Esophagus squamous epithelium (tissue), 4 donors: Measurements from ENCODE around the gene PLK5.

Experiments
- POLR2A ChIP-seq, 4 donors: fragments of 450-650 bp; IDR thresholded peaks; one replicate each; pipeline ENCODE4 v1.6.1; 2017; ENCODE audit warnings: antibody characterized with exemption in 4 of 4, mild to moderate bottlenecking in 4 of 4, moderate library complexity in 3 of 4
- TF ChIP-seq, protein P1 (sequence below), 6 experiments: fragments of 450-650 bp in 4 of 6; fragments of 200-600 bp in 2 of 6; sonication (generic) in 2 of 6; IDR thresholded peaks; one replicate each; pipeline ENCODE4 v1.5.1; 2016 to 2019; ENCODE audit warnings: antibody characterized with exemption in 6 of 6, mild to moderate bottlenecking in 4 of 6, moderate library complexity in 4 of 6

GRCh38 chr19:1478934-1479707 is 44.8 kb upstream of the PLK5 start, which contains the start of gene C19orf25:
- TF ChIP-seq, protein P1, sequence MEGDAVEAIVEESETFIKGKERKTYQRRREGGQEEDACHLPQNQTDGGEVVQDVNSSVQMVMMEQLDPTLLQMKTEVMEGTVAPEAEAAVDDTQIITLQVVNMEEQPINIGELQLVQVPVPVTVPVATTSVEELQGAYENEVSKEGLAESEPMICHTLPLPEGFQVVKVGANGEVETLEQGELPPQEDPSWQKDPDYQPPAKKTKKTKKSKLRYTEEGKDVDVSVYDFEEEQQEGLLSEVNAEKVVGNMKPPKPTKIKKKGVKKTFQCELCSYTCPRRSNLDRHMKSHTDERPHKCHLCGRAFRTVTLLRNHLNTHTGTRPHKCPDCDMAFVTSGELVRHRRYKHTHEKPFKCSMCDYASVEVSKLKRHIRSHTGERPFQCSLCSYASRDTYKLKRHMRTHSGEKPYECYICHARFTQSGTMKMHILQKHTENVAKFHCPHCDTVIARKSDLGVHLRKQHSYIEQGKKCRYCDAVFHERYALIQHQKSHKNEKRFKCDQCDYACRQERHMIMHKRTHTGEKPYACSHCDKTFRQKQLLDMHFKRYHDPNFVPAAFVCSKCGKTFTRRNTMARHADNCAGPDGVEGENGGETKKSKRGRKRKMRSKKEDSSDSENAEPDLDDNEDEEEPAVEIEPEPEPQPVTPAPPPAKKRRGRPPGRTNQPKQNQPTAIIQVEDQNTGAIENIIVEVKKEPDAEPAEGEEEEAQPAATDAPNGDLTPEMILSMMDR (IDR thresholded peaks at IDR 0.05): peak in 2 of 6 experiments; percentile 3 to 28
- TF ChIP-seq POLR2A (IDR thresholded peaks at IDR 0.05): peak in 3 of 4 donors; percentile 39 to 74 (median 44)
